ENCODE measurements around the gene FAM83G.

GRCh38 chr17:18992454-18993130 lies 12.0 kb downstream of the FAM83G start:
- TF ChIP-seq ELF4 (IDR thresholded peaks at IDR 0.05) (no peak), FOXA1 (IDR thresholded peaks at IDR 0.05) (no peak), ARNT (IDR thresholded peaks at IDR 0.05) (no peak), FOXK2 (IDR thresholded peaks at IDR 0.05) (no peak), LEF1 (IDR thresholded peaks at IDR 0.05; ENCODE audit: borderline replicate concordance) (no peak), NFRKB (IDR thresholded peaks at IDR 0.05) (no peak), PKNOX1 (IDR thresholded peaks at IDR 0.05) (no peak)

Measured in HEK293T (cell line).